Measurements from ENCODE around the gene BCL11A.

GRCh38 chr2:60544062-60544461 lies 9.4 kb downstream of the BCL11A start:
- TF ChIP-seq ATF3 (IDR thresholded peaks at IDR 0.05) (no peak), CTCF (IDR thresholded peaks at IDR 0.05; ENCODE audit: low read depth, low read length, missing input control) (no peak), TAF1 (conservative IDR thresholded peaks at IDR 0.05) (no peak), GABPA (IDR thresholded peaks at IDR 0.05 in 1 of 2, conservative IDR thresholded peaks at IDR 0.05 in 1 of 2) (no peak), YY1 (IDR thresholded peaks at IDR 0.05) (no peak), SP1 (IDR thresholded peaks at IDR 0.05) (no peak), MAX (IDR thresholded peaks at IDR 0.05) (no peak), REST (IDR thresholded peaks at IDR 0.05) (no peak), ZBTB33 (IDR thresholded peaks at IDR 0.05) (no peak), EGR1 (IDR thresholded peaks at IDR 0.05; ENCODE audit: low read depth in 2 of 2) (no peak), FOXA1 (IDR thresholded peaks at IDR 0.05) (no peak)

All from liver (tissue), 3 donors.